GM21529 (cell line): ENCODE measurements around the gene RIPK1.
A peak's percentile ranks its signal among the peaks of the same experiment; 100 is the strongest.

Source experiments
- ATAC-seq: cut with Tn5 transposase; IDR thresholded peaks from one replicate; pipeline ENCODE4 v1.9.1; 2021; ENCODE audit not compliant: unreplicated experiment

Gene RIPK1

GRCh38 chr6:3079682-3080081, 11.4 kb downstream of the RIPK1 start:
- no peak for ATAC-seq

- no peak for ATAC-seq
Observed at GRCh38 chr6:3081960-3082359, 13.7 kb downstream of the RIPK1 start.

DNA sequence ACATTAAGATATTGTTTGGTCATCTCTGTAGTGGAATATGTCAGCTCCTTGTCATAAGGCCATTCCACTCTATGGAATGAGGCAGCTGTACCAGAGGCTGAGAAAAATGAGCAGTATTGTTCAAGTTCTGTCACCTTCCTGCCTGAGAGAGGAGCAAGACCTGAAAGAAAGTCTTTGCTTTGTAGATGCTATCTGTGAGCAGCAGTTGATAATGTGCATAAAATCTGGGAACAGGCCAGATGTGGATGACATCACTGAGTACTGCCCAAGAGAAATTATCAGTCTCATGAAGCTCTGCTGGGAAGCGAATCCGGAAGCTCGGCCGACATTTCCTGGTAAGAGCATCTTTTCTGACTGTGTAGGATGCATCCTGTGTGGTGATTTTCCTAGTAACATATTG, 16.8 kb downstream of the RIPK1 start:
- ATAC-seq = no peak

- ATAC-seq = no peak
Observed at GRCh38 chr6:3086282-3086946, 18.1 kb downstream of the RIPK1 start.

- no peak for ATAC-seq
Observed at GRCh38 chr6:3088446-3088845, 20.2 kb downstream of the RIPK1 start.

GRCh38 chr6:3088968-3089367, 20.7 kb downstream of the RIPK1 start:
- no peak for ATAC-seq

- no peak for ATAC-seq
Observed at GRCh38 chr6:3090013-3090412, 21.7 kb downstream of the RIPK1 start.

- ATAC-seq = no peak
Observed at GRCh38 chr6:3094815-3095214, 26.5 kb downstream of the RIPK1 start.

GRCh38 chr6:3102875-3103274, 34.6 kb downstream of the RIPK1 start:
- no peak for ATAC-seq

- ATAC-seq = no peak
Observed at GRCh38 chr6:3108746-3109414, 40.6 kb downstream of the RIPK1 start.

- ATAC-seq = no peak
Observed at GRCh38 chr6:3109761-3110160, 41.5 kb downstream of the RIPK1 start.

GRCh38 chr6:3114377-3114776, 46.1 kb downstream of the RIPK1 start:
- ATAC-seq = no peak

DNA sequence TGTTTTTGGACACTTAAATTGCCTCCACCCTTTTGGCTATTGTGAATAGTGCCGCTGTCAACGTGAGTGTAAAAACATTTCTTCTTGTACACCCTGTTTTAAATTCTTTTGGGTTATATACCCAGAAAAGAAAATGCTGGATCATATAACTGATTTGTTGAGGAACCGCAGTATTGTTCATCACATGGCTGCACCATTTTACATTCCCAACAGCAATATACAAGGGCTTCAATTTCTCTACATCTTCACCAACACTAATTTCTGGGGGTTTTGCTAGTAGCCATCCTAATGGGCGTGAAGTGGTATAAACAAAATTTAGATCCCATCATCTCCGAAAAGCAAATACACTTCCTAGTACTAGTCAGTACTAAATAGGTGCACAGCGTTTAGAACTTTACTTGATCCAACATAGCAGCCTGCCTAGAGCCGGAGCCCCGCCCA, 49.6 kb downstream of the RIPK1 start:
- ATAC-seq = no peak

DNA sequence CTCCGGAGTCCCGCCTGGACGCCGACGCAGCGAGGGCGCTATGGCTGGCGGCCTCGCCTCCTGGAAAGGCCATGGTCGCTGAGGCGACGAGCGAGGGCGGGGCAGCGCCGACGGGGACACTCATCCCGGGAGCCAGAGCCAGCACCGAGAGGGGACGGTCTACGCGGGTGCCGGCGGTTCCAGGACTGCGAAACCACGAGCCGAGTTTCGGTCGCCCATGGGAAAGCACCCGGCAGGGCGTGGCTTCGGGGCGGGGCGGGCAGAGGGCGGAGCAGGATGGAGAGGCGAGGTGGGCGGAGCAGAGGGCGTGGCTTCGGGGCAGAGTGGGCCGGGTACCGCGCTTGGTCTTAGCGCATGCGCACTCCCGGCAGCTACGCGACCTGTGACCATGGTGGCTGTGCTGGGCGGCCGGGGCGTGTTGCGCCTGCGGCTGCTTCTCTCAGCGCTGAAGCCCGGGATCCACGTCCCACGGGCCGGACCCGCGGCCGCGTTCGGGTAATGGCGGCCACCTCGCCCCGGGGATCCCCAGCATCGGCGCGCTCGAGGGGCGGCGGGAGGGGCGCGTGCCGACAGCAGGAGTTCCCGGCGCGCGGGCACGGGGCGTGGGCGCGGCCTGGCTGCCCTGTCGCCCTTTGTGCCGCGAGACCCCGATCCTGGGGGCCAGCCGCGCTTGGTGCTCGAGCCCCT, 50.2 kb downstream of the RIPK1 start, which contains the start of gene BPHL:
TSS of gene BPHL (plus strand) at position 359 of the 687 bp plus-strand sequence. CDS start at position 389, 30 bp downstream.
- peak; percentile 92 for ATAC-seq

GRCh38 chr6:3119040-3119723, 50.9 kb downstream of the RIPK1 start:
- ATAC-seq = peak; percentile 39

GRCh38 chr6:3120765-3121089, 52.4 kb downstream of the RIPK1 start:
- ATAC-seq = no peak

DNA sequence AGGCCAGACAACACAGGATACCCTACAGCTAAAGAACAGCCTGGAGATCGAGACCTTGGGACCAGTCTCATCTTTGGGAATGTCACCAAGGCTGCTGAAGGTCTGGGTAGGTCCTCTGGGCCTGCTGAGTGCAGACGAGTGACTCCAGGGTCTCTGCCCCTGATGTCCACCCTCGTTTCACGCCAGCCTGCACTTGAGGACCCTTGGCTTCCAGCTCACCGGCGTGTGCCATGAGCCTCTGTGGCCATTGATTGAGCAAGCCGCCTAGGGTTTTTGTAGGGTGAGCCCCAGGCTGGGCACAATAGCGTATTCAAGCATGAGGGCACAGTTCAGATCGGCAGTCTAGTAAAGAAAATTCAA, 54.5 kb downstream of the RIPK1 start:
- no peak for ATAC-seq

GRCh38 chr6:3124667-3125066, 56.4 kb downstream of the RIPK1 start:
- ATAC-seq = no peak

DNA sequence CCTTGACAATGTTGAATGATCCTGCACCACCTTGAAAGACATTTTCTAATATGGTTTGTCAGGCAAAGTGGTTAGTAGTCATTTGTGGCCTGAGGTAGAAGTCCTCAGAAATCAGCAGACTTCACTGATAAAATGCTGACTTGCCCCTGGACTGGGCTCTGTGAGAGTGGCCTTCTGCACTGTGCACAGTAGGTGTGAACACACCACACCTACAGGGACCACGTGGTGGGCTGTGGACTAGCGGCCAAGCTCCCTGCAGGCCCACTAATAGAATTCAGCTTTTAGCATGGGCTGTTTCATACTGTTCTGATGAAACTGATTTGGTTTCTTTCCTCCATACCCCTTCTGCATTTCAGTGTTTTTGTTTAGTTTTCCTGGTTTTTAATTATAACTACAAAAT, 57.5 kb downstream of the RIPK1 start:
- no peak for ATAC-seq

DNA sequence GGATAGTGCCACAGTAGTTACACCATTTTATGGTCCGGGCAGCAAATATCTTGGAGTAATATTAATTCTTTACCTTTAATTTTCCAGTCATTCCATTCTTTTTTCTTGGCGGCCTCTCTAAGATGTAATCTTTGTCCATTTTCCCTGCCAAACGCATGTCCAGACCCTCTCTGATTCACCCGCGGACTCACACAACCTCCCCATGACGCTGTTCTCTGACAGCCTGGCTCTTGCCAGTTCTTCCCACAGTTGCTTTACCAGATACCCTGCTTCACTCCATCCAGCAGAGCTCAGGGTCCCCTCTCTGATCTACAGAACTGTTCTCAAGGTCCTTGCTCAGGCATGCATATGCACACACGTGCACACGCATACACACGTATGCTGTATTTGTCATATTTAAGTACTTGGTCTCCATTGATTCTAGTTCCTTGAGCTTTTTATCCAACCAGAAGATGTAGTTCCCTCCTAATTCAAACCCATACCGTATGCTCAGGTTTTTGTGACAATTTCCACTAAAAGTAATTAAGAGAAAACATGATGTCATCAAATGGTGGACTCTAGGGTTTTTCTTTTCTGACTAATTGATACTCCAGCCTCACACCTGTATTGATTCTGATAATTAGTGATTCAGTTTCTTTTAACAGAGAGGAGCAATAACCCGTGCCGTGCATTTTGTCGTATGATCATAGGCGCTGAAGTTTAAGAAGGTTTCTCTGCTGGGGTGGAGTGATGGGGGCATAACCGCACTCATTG, 60.2 kb downstream of the RIPK1 start:
- no peak for ATAC-seq

DNA sequence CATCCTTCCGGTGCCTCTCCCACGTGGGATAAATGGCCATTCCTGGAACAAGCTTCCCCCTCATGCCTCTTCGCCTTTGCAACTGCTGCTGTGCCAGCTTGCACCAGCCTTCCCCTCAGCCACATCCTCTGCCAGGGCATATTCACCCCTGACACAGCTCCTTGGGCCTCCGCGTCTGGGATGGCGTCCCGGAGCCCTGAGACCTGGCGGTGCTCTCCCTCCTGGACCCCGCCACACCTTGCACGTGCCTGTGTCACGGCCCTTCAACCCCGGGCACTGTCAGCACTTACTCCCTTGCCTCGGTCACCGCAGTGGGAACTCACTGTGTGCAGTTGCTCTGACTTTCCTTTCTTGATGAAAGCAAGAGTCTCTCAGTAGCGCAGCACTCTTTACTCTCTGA, 63.4 kb downstream of the RIPK1 start:
- ATAC-seq = no peak
